Ishikawa (cell line): Measurements from ENCODE around the gene GRID1.

ENCODE experiments used
- CEBPB ChIP-seq: IDR thresholded peaks from 2 replicates; pipeline ENCODE4 v1.6.1; 2012
- CREB1 ChIP-seq: IDR thresholded peaks from 2 replicates; pipeline ENCODE4 v1.6.1; 2012; ENCODE audit warnings: low read depth
- EGR1 ChIP-seq: IDR thresholded peaks from 2 replicates; pipeline ENCODE4 v1.6.1; 2012
- EP300 ChIP-seq: IDR thresholded peaks from 2 replicates; pipeline ENCODE4 v1.6.1; 2012; ENCODE audit warnings: borderline replicate concordance
- FOXM1 ChIP-seq: IDR thresholded peaks from 2 replicates; pipeline ENCODE4 v1.6.1; 2012; ENCODE audit warnings: low read depth, borderline replicate concordance
- NFIC ChIP-seq: IDR thresholded peaks from 2 replicates; pipeline ENCODE4 v1.6.1; 2012
- RAD21 ChIP-seq: IDR thresholded peaks from 2 replicates; pipeline ENCODE4 v1.6.1; 2012; ENCODE audit warnings: low read depth
- TAF1 ChIP-seq: IDR thresholded peaks from 2 replicates; pipeline ENCODE4 v1.6.1; 2012; ENCODE audit warnings: low read depth, mild to moderate bottlenecking
- TCF12 ChIP-seq: IDR thresholded peaks from 2 replicates; pipeline ENCODE4 v1.6.1; 2012; ENCODE audit warnings: low read depth
- TEAD4 ChIP-seq: IDR thresholded peaks from 2 replicates; pipeline ENCODE4 v1.6.1; 2012
- USF1 ChIP-seq: IDR thresholded peaks from 2 replicates; pipeline ENCODE4 v1.6.1; 2012
- YY1 ChIP-seq: IDR thresholded peaks from 2 replicates; pipeline ENCODE4 v1.6.1; 2012; ENCODE audit warnings: low read depth
- ZBTB7A ChIP-seq: IDR thresholded peaks from 2 replicates; pipeline ENCODE4 v1.6.1; 2012; ENCODE audit warnings: low read depth
- TF ChIP-seq, protein P1 (sequence below): IDR thresholded peaks from 2 replicates; pipeline ENCODE4 v1.6.1; 2012; ENCODE audit warnings: low read depth, mild to moderate bottlenecking
- TF ChIP-seq, protein P2 (sequence below): IDR thresholded peaks from 2 replicates; pipeline ENCODE4 v1.6.1; 2012

The GRID1 gene

DNA sequence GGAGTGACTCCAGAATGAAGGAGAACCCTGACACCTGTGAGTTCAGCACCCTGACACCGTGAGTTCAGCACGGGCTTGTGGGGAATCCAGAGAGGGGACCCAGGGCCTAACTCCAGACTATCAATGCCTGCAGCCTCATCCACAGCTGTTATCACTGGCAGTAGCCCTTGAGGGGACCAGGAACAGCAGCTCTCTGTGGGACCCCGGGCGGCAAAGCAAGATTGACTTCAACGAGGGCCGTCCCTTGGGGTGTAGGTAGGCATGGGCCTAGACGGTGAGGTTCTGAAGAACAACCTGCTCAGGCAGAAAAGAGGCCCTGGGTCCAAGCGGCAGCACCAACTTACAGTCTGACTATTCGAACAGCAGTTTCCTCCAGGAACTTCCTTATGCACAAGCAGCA is 8.9 kb downstream of the GRID1 start:
- TF ChIP-seq, protein P1, sequence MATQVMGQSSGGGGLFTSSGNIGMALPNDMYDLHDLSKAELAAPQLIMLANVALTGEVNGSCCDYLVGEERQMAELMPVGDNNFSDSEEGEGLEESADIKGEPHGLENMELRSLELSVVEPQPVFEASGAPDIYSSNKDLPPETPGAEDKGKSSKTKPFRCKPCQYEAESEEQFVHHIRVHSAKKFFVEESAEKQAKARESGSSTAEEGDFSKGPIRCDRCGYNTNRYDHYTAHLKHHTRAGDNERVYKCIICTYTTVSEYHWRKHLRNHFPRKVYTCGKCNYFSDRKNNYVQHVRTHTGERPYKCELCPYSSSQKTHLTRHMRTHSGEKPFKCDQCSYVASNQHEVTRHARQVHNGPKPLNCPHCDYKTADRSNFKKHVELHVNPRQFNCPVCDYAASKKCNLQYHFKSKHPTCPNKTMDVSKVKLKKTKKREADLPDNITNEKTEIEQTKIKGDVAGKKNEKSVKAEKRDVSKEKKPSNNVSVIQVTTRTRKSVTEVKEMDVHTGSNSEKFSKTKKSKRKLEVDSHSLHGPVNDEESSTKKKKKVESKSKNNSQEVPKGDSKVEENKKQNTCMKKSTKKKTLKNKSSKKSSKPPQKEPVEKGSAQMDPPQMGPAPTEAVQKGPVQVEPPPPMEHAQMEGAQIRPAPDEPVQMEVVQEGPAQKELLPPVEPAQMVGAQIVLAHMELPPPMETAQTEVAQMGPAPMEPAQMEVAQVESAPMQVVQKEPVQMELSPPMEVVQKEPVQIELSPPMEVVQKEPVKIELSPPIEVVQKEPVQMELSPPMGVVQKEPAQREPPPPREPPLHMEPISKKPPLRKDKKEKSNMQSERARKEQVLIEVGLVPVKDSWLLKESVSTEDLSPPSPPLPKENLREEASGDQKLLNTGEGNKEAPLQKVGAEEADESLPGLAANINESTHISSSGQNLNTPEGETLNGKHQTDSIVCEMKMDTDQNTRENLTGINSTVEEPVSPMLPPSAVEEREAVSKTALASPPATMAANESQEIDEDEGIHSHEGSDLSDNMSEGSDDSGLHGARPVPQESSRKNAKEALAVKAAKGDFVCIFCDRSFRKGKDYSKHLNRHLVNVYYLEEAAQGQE = no peak
- TF ChIP-seq TAF1 (no peak), CEBPB (no peak), TEAD4 (no peak), TCF12 (no peak), ZBTB7A (no peak), NFIC (no peak), RAD21 (no peak), YY1 (no peak), EGR1 (no peak), EP300 (no peak), FOXM1 (no peak)
- TF ChIP-seq, protein P2, sequence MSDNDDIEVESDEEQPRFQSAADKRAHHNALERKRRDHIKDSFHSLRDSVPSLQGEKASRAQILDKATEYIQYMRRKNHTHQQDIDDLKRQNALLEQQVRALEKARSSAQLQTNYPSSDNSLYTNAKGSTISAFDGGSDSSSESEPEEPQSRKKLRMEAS = no peak

GRCh38 chr10:86357041-86357440 is 9.6 kb downstream of the GRID1 start:
- TF ChIP-seq TAF1 = no peak
- TF ChIP-seq, protein P1 = no peak
- TF ChIP-seq YY1 = no peak
- TF ChIP-seq NFIC = no peak
- TF ChIP-seq TCF12 = no peak
- no peak for TF ChIP-seq TEAD4
- no peak for TF ChIP-seq CREB1
- TF ChIP-seq EP300 = no peak
- no peak for TF ChIP-seq ZBTB7A
- TF ChIP-seq, protein P2 = no peak
- TF ChIP-seq EGR1 = no peak
- no peak for TF ChIP-seq RAD21
- no peak for TF ChIP-seq USF1
- TF ChIP-seq CEBPB = no peak
- TF ChIP-seq FOXM1 = no peak

DNA sequence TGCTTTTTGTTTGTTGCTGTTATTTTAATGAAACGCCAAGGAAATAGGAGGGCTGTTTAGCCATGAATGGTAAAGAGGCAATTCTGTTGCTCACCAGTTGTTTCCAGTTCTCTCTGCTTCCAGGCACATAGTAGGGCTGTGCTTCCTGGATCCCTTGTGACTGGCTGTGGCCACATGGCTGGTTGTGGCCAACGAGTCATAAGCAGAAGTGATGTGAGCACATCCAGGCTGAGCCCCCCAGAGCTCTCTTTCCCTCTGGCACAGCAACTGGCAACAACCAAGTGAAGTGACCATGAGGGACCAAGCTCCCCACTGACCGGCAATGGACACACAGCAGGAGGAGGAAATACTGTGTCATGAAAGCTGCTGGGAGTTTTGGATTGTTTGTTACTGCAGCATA is 10.3 kb downstream of the GRID1 start:
- TF ChIP-seq, protein P1 = no peak
- TF ChIP-seq EP300 (no peak), EGR1 (no peak), YY1 (no peak), NFIC (no peak)

GRCh38 chr10:86355571-86356038 is 11.0 kb downstream of the GRID1 start:
- TF ChIP-seq NFIC (no peak), USF1 (no peak), TCF12 (no peak), YY1 (no peak), CREB1 (no peak), CEBPB (no peak), RAD21 (no peak), FOXM1 (no peak), EP300 (no peak), TAF1 (no peak), TEAD4 (no peak), EGR1 (no peak)
- TF ChIP-seq, protein P2 = no peak
- TF ChIP-seq, protein P1 = no peak
